GM23248 (cell line): ENCODE measurements around the gene GAREM1. TPM values are rescaled to one million over a fixed set of nuclear protein-coding genes. Genes with fewer than 3 reads are reported as not detected.
"Not testable (repeated sequence)": the region's sequence is repeated elsewhere in the genome, so short reads cannot be mapped to it uniquely, and the experiment has no call there.

Source experiments
- DNase-seq: peaks from one replicate; pipeline ENCODE4 v3.0.0-alpha.2; 2015
- H2AFZ ChIP-seq: fragments of 200-600 bp; sonication (generic); 2 replicates; pipeline ENCODE4 v1.6.1; 2016; ENCODE audit warnings: antibody characterized with exemption
- H3F3A ChIP-seq: fragments of 200-600 bp; sonication (generic); 2 replicates; pipeline ENCODE4 v1.6.1; 2016; ENCODE audit warnings: mild to moderate bottlenecking, antibody characterized with exemption, mixed run types; ENCODE audit not compliant: insufficient read depth
- H3K27ac ChIP-seq: fragments of 200-600 bp; sonication (generic); 2 replicates; pipeline ENCODE4 v1.5.1; 2016; ENCODE audit warnings: mild to moderate bottlenecking
- H3K27me3 ChIP-seq: fragments of 200-600 bp; sonication (generic); replicated peaks from 2 replicates; pipeline ENCODE4 v1.6.1; 2016; ENCODE audit warnings: mild to moderate bottlenecking; ENCODE audit not compliant: insufficient read depth
- H3K36me3 ChIP-seq: fragments of 200-600 bp; sonication (generic); 2 replicates; pipeline ENCODE4 v1.6.1; 2016; ENCODE audit warnings: low read depth, mild to moderate bottlenecking
- H3K4me1 ChIP-seq: fragments of 200-600 bp; sonication (generic); 2 replicates; pipeline ENCODE4 v1.6.1; 2016; ENCODE audit warnings: mild to moderate bottlenecking; ENCODE audit not compliant: insufficient read depth
- H3K4me2 ChIP-seq: fragments of 200-600 bp; sonication (generic); one replicate; pipeline ENCODE4 v1.6.1; 2016; ENCODE audit warnings: mild to moderate bottlenecking; ENCODE audit not compliant: unreplicated experiment
- H3K4me3 ChIP-seq: fragments of 200-600 bp; sonication (generic); 2 replicates; pipeline ENCODE4 v1.5.1; 2016; ENCODE audit warnings: mild to moderate bottlenecking
- H3K79me2 ChIP-seq: fragments of 200-600 bp; sonication (generic); 2 replicates; pipeline ENCODE4 v1.6.1; 2016; ENCODE audit warnings: mild to moderate bottlenecking; ENCODE audit not compliant: insufficient read depth
- H3K9ac ChIP-seq: fragments of 200-600 bp; sonication (generic); 2 replicates; pipeline ENCODE4 v1.6.1; 2016; ENCODE audit warnings: mild to moderate bottlenecking
- H3K9me2 ChIP-seq: fragments of 200-600 bp; sonication (generic); 2 replicates; pipeline ENCODE4 v1.6.1; 2016; ENCODE audit warnings: mixed run types, mild to moderate bottlenecking, moderate library complexity; ENCODE audit not compliant: insufficient read depth
- H3K9me3 ChIP-seq: fragments of 200-600 bp; sonication (generic); one replicate; pipeline ENCODE4 v1.6.1; 2017; ENCODE audit warnings: low read depth
- H4K20me1 ChIP-seq: fragments of 200-600 bp; sonication (generic); 2 replicates; pipeline ENCODE4 v1.6.0; 2016; ENCODE audit not compliant: insufficient read depth
- EZH2 ChIP-seq: fragments of 200-600 bp; sonication (generic); IDR thresholded peaks from 2 replicates; pipeline ENCODE4 v1.6.1; 2018; ENCODE audit warnings: antibody characterized with exemption, mild to moderate bottlenecking; ENCODE audit not compliant: insufficient read depth, poor library complexity, severe bottlenecking
- EZH2phosphoT487 ChIP-seq: fragments of 200-600 bp; sonication (generic); IDR thresholded peaks from 2 replicates; pipeline ENCODE4 v1.6.1; 2018; ENCODE audit warnings: antibody characterized with exemption, moderate library complexity, mild to moderate bottlenecking, low read depth; ENCODE audit not compliant: insufficient read depth
- WGBS, 2 experiments: methylation state at CpG; one replicate each; pipeline ENCODE4 v1.1.6; 2015 to 2017; ENCODE audit warnings: low lambda C conversion rate in 2 of 2, low coverage in 1 of 2; ENCODE audit errors: missing lambda C conversion rate in 2 of 2; 5-methylcytosine and 5-hydroxymethylcytosine counted together
- in situ Hi-C: fragments of 300-500 bp; cut with MboI; formaldehyde crosslinking; loops from 2 replicates; pipeline ENCODE4 v1.15.0; 2020
- polyA plus RNA-seq: library from polyadenylated mRNA; unstranded; fragments of >200 nt; fragmentation: Nextera tagmentation; extraction: Ambion mirVana; gene quantifications from 2 replicates; pipeline ENCODE4 v1.2.1, GENCODE V29; 2016
- total RNA-seq: library from RNA; depleted of rRNA; stranded (reverse); fragments of >200 nt; shearing (Covaris generic); gene quantifications from 2 replicates; pipeline ENCODE4 v1.2.3, GENCODE V29; 2014

GAREM1 gene
- total and polyA plus RNA-seq, 2 experiments from 2014 or later, result 0.30 to 1.2 TPM

DNA sequence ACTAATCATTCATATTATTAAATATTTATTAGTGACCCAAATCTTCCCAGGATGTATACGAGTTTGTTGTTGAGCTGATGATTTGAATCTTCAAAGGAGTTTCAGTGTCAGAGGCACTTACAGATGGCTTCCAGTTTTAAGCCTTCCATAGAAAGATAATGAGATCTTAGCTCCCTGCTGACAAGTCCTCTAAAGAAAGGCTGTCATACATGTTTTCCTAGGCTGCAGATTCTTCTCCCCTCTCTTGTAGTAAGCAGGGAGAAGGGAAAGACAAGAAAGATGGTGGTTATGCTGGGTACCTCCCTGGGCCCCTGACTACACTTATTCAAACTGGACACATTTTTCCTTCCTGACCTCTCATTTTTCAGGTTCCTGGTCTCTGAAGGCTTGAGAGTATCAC, 8.1 kb upstream of the GAREM1 start:
- no peaks in the 10 kb centered on the region for H3K9me3 ChIP-seq
- H3K9me2 ChIP-seq, result no peaks in the 10 kb centered on the region
- H3K4me3 ChIP-seq, result no peak overlapping the region
- H3K4me2 ChIP-seq, result no peak overlapping the region
- DNase-seq, result no peak
- H3K27ac ChIP-seq, result no peak overlapping the region
- H3K27me3 ChIP-seq, result peaks cover 11% of the 10 kb centered on the region; the same call in 1 of the 2 replicates
- in situ Hi-C loops, result no loop called here
- H3K36me3 ChIP-seq, result no peaks in the 10 kb centered on the region
- 18 to 29% methylated on average over 1 of the region's 1 CpG for WGBS, 2 experiments
- H3F3A ChIP-seq, result no peaks in the 10 kb centered on the region
- H2AFZ ChIP-seq, result no peak overlapping the region
- H3K4me1 ChIP-seq, result no peaks in the 10 kb centered on the region
- H4K20me1 ChIP-seq, result no peaks in the 10 kb centered on the region
- no peaks in the 10 kb centered on the region for H3K79me2 ChIP-seq
- TF ChIP-seq EZH2phosphoT487 (no peak), EZH2 (no peak)
- no peak overlapping the region for H3K9ac ChIP-seq

DNA sequence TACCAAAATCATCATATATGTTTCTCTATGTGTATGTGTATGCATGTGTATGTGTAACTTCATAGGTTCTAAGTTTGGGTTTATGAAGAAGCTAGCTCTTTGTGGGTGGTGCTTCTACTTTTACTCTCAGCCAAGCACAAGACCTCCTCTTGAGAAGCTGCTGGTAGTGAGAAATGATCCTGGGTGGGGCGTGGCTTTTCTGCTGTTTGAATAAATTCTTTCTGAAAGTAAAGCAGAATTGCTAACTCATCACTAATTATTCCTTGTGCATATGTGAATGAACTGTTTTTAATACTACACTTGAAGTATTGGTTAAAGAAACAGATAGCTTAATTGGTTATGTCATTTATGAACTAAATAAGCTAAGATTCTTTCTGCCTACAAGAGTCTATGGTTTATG, 7.6 kb upstream of the GAREM1 start:
- Histone ChIP-seq H3K79me2 (no peaks in the 10 kb centered on the region), H3K36me3 (no peaks in the 10 kb centered on the region), H3K4me1 (no peaks in the 10 kb centered on the region), H3K4me2 (no peak overlapping the region), H3K27ac (no peak overlapping the region), H3F3A (no peaks in the 10 kb centered on the region), H3K9ac (no peak overlapping the region), H3K4me3 (no peak overlapping the region), H3K27me3 (peaks cover 9% of the 10 kb centered on the region; the same call in 1 of the 2 replicates), H2AFZ (no peak overlapping the region), H3K9me2 (no peaks in the 10 kb centered on the region), H4K20me1 (no peaks in the 10 kb centered on the region), H3K9me3 (no peaks in the 10 kb centered on the region)
- WGBS, 2 experiments, result 24 to 31% methylated on average over 1 of the region's 1 CpG
- TF ChIP-seq EZH2 (no peak), EZH2phosphoT487 (no peak)
- in situ Hi-C loops, result no loop called here
- DNase-seq, result no peak

DNA sequence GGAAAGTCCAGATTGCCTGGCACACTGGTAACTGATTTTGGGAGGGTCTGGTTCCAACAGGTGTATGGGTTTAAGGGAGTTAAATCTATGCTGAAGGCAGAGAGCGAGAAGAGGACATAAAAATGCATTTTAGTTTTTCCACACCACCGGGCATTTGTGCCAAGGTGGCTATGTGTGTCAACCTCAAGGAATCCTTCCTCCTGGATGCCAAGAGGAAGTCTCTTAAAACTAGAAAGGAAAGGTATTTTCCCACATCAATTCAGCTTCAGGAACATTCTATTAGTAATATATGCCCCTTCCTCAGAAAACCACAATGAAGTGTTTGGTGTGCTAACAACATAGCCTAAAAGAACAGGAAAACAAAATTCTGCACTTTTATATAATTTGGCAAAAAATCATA, 5.4 kb upstream of the GAREM1 start:
- in situ Hi-C loops, result no loop called here
- Histone ChIP-seq H3K9ac (no peak overlapping the region), H3K79me2 (no peaks in the 10 kb centered on the region), H3K4me3 (no peak overlapping the region), H4K20me1 (no peaks in the 10 kb centered on the region), H3K27ac (no peak overlapping the region), H3K9me2 (no peaks in the 10 kb centered on the region), H3K27me3 (peaks cover 10% of the 10 kb centered on the region), H3K36me3 (no peaks in the 10 kb centered on the region), H3F3A (peaks cover 5% of the 10 kb centered on the region; the same call in 1 of the 2 replicates), H2AFZ (no peak overlapping the region), H3K4me2 (no peak overlapping the region), H3K4me1 (no peaks in the 10 kb centered on the region), H3K9me3 (no peaks in the 10 kb centered on the region)
- DNase-seq, result no peak
- WGBS, 2 experiments, result 68 to 78% methylated on average over 2 of the region's 2 CpGs
- no peak for TF ChIP-seq EZH2phosphoT487
- TF ChIP-seq EZH2, result no peak

DNA sequence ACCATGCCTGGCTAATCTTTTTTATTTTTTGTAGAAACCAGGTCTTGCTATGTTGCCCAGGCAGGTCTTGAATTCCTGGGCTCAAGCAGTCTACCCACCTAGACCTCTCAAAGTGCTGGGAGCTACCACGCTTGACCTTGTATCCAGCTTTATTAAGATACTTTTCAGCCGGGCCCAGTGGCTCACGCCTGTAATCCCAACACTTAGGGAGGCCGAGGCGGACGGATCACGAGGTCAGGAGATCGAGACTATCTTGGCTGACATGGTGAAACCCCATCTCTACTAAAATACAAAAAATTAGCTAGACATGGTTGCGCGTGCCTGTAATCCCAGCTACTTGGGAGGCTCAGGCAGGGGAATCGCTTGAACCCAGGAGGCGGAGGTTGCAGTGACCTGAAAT, 4.4 kb upstream of the GAREM1 start:
- H3F3A ChIP-seq, H3K4me3 ChIP-seq, in situ Hi-C loops, H3K27ac ChIP-seq, DNase-seq, H3K9me3 ChIP-seq, H3K9me2 ChIP-seq, H3K36me3 ChIP-seq, H4K20me1 ChIP-seq, H2AFZ ChIP-seq, H3K9ac ChIP-seq, H3K4me2 ChIP-seq, H3K4me1 ChIP-seq, H3K27me3 ChIP-seq, H3K79me2 ChIP-seq: not testable (repeated sequence)
- WGBS, 2 experiments, result 78 to 82% methylated on average over 12 of the region's 12 CpGs

DNA sequence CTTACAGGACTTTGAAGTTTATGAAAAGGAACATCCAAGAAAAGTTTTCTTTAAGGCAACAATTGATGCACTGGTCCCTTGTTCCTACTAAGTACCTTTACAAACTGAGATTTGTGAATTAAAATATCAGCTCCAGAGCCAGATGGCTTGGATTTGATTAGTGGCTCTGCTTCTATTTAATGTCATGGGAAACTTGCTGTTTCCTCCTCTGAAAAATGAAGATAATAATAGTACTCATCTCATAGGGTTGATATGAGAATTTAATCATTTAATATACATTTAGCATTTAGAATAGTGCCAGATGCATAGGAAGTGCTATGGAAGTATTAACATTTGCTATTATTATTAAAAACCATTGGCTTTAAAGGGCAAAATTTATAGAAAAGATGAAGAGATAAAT, 2.6 kb upstream of the GAREM1 start:
- DNase-seq, result no peak
- no peak overlapping the region for H3K4me3 ChIP-seq
- H3K4me2 ChIP-seq, result no peak overlapping the region
- H3K27me3 ChIP-seq, result peaks cover 3% of the 10 kb centered on the region; the same call in 1 of the 2 replicates
- H3K9me3 ChIP-seq, result no peaks in the 10 kb centered on the region
- H3K79me2 ChIP-seq, result no peaks in the 10 kb centered on the region
- H4K20me1 ChIP-seq, result no peaks in the 10 kb centered on the region
- no peaks in the 10 kb centered on the region for H3K4me1 ChIP-seq
- in situ Hi-C loops, result no loop called here
- no peak for TF ChIP-seq EZH2
- no peak for TF ChIP-seq EZH2phosphoT487
- no peaks in the 10 kb centered on the region for H3K36me3 ChIP-seq
- peaks cover 5% of the 10 kb centered on the region; the same call in 1 of the 2 replicates for H3F3A ChIP-seq
- no peak overlapping the region for H3K9ac ChIP-seq
- H3K9me2 ChIP-seq, result no peaks in the 10 kb centered on the region
- no peak overlapping the region for H3K27ac ChIP-seq
- no peak overlapping the region for H2AFZ ChIP-seq
